ENCODE data around the gene PDILT. TPM values are rescaled to one million over a fixed set of nuclear protein-coding genes. Genes with fewer than 3 reads are reported as not detected.

Gene PDILT
- total RNA-seq, 2 experiments from 2014 or later: not detected

DNA sequence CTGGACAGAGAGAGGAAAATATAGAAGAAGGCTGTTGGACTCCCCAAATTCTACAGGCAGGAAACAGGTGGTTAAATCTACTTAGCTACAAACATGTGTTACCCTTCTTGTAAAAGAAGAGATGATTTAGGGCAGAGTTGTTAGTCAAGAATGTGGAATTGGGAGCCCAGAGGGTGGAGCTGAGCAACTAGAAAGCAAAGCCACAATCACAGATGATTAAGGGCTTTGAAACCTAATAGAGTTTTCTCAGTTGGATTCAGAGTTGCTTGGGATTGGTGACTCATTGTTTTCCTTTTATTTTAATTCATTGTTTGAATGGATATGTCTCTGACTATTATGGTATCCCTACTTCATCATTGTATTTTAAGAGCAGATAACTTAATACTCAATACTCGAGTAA is 11.0 kb upstream of the PDILT start:
- ATAC-seq (no peak), DNase-seq (no peak)
- Mint-ChIP-seq H3K36me3 (ENCODE audit: low read depth) (no peaks in the 10 kb centered on the region), H3K4me3 (no peak overlapping the region), H3K9me3 (no peaks in the 10 kb centered on the region), H3K27me3 (peaks cover 6% of the 10 kb centered on the region), H3K4me1 (ENCODE audit: low read depth) (no peaks in the 10 kb centered on the region), H3K27ac (no peak overlapping the region)
- TF ChIP-seq, protein P1, sequence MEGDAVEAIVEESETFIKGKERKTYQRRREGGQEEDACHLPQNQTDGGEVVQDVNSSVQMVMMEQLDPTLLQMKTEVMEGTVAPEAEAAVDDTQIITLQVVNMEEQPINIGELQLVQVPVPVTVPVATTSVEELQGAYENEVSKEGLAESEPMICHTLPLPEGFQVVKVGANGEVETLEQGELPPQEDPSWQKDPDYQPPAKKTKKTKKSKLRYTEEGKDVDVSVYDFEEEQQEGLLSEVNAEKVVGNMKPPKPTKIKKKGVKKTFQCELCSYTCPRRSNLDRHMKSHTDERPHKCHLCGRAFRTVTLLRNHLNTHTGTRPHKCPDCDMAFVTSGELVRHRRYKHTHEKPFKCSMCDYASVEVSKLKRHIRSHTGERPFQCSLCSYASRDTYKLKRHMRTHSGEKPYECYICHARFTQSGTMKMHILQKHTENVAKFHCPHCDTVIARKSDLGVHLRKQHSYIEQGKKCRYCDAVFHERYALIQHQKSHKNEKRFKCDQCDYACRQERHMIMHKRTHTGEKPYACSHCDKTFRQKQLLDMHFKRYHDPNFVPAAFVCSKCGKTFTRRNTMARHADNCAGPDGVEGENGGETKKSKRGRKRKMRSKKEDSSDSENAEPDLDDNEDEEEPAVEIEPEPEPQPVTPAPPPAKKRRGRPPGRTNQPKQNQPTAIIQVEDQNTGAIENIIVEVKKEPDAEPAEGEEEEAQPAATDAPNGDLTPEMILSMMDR (IDR thresholded peaks at IDR 0.05): no peak
- intact Hi-C loops (cut with micrococcal nuclease): no loop called here
- ChIA-PET POLR2A (no interaction called here), CTCF (no interaction called here)

DNA sequence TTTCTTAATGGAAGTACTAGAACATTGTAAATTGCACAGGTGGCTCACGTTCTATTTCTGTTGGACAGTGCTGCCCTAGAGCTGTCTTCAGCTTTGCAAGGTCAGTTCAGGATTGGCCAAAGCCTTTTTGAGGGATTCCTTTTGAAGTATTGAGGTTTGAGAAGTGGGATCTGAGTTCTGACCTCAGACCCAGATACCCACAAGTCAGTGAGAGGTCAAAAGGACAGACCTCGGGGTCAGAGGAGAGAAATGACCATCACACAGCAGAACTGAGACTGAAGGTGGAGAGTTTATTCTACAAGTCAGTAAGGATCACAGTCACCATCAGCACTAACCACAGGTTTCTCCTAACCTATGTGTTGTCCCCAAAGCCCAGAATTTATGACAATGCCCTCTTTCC is 6.5 kb upstream of the PDILT start:
- CTCF ChIA-PET: no interaction called here

DNA sequence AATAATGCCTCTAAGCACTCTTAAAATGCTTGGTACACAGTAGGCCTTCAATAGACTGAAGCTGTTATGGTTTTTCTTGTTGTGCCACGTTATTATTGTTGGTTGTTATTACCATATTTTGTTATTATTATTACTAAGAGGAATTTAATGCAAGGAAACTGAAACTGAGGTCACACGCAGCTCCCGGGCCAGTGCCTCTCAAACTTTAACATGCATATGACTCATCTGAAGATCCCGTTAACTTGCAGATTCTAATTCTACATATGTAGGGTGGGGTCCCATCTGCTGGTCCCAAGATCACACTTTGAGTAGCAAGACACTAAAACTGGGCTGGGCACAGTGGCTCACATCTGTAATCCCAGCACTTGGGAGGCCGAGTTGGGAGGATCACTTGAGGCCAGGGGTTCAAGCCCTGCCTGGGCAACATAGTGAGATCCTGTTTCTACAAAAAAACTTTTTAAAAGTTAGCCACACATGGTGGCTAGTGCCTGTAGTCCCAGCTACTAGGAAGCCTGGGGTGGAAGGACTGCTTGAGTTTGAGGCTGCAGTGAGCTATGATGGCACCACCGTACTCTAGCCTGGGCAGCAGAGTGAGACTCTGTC is 5.7 kb upstream of the PDILT start:
- Mint-ChIP-seq H3K27me3 (peaks cover 6% of the 10 kb centered on the region), H3K27ac (no peak overlapping the region), H3K36me3 (ENCODE audit: low read depth) (no peaks in the 10 kb centered on the region), H3K4me3 (no peak overlapping the region), H3K4me1 (ENCODE audit: low read depth) (no peaks in the 10 kb centered on the region), H3K9me3 (no peaks in the 10 kb centered on the region)
- DNase-seq: no peak
- TF ChIP-seq, protein P1 (IDR thresholded peaks at IDR 0.05): no peak
- intact Hi-C loops (cut with micrococcal nuclease): no loop called here
- CTCF ChIA-PET: no interaction called here
- POLR2A ChIA-PET: interaction anchor here (0.7 kb wide), 1 partner anchor 982 kb away, joined by 3 read pairs; no protein-coding TSS in a partner anchor
- no peak for ATAC-seq

More for the DNA sequence above, 6.5 kb upstream of the PDILT start:
- Mint-ChIP-seq H3K9me3 (no peaks in the 10 kb centered on the region), H3K36me3 (ENCODE audit: low read depth) (no peaks in the 10 kb centered on the region), H3K27me3 (peaks cover 6% of the 10 kb centered on the region), H3K4me3 (no peak overlapping the region), H3K4me1 (ENCODE audit: low read depth) (no peaks in the 10 kb centered on the region), H3K27ac (no peak overlapping the region)
- DNase-seq (no peak), ATAC-seq (no peak)
- TF ChIP-seq, protein P1 (IDR thresholded peaks at IDR 0.05): no peak
- intact Hi-C loops (cut with micrococcal nuclease): no loop called here
- POLR2A ChIA-PET: no interaction called here

DNA sequence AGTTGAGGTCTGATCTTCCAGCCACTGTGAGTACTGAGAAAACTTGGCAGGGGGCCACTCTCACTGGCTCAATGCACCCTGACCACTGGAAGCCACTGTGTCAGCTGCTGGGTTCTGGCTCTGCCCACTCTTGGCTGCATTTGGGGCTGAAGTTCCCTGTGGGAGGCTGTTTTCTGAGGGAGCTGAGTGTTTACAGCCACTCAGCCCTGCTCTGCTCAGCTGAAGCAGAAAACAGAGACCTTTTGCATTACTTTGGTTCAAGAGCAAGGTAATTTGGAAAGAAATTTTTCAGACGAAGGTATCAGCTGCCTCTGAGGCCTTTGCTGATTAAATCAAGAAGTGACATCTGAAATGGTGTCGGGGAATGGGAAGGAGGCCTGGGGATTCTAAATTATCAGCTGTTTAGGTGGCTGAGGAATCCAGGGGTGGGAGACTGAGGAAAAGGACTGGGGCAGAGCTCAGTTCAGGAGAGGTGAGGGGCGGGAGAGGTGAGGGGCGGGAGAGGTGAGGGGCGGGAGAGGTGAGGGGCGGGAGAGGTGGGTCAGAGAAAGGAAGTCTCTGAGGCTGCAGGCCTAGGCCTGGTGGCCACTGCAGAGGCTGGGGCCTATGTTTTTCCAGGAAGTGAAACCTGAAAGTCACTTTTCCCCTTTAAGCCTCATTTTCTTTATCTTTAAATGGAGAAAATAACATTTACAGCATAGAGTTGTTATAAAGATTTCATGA is 5.0 kb upstream of the PDILT start, which contains the start of gene ACSM5:
TSS of gene ACSM5 (plus strand) at position 137 of the 723 bp plus-strand sequence. CDS start 1,951 bp downstream, outside the sequence.
- TF ChIP-seq, protein P1 (IDR thresholded peaks at IDR 0.05): no peak
- H3K4me1 Mint-ChIP-seq (ENCODE audit: low read depth): no peaks in the 10 kb centered on the region
- ATAC-seq (no peak), DNase-seq (no peak)
- ChIA-PET CTCF (no interaction called here), POLR2A (interaction anchor here (0.7 kb wide), 1 partner anchor 981 kb away, joined by 3 read pairs; no protein-coding TSS in a partner anchor)
- H3K27me3 Mint-ChIP-seq: peaks cover 6% of the 10 kb centered on the region
- H3K4me3 Mint-ChIP-seq: no peak within 1 kb of the TSS
- intact Hi-C loops (cut with micrococcal nuclease): no loop called here
- no peak within 1 kb of the TSS for H3K27ac Mint-ChIP-seq
- H3K9me3 Mint-ChIP-seq: no peaks in the 10 kb centered on the region
- no peaks in the 10 kb centered on the region for H3K36me3 Mint-ChIP-seq (ENCODE audit: low read depth)

DNA sequence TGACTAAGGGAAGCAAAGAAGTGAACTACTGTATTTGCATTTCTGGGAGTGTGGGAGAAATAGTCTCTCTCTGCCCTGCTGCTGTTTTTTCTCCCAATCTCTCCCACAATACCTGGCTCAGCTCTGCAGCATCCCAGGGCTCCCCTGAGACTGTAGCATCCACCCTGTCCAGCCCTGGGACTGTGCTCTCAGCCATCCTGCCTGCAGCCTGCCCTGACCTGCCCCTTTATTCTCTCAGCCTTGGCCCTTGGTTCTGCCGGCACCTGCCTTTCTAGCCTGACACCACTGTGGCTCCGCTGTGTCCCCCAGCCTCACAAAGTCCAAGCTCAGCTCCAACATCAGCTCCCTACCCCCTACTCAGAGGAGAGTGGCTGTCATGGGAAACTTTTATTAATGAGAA is 1.9 kb downstream of the PDILT start:
- TF ChIP-seq, protein P1 (IDR thresholded peaks at IDR 0.05): no peak
- Mint-ChIP-seq H3K9me3 (no peaks in the 10 kb centered on the region), H3K4me1 (ENCODE audit: low read depth) (no peaks in the 10 kb centered on the region), H3K27me3 (no peaks in the 10 kb centered on the region), H3K27ac (no peak overlapping the region), H3K4me3 (no peak overlapping the region), H3K36me3 (ENCODE audit: low read depth) (no peaks in the 10 kb centered on the region)
- DNase-seq (no peak), ATAC-seq (no peak)
- ChIA-PET POLR2A (no interaction called here), CTCF (interaction anchor here (1.2 kb wide), 1 partner anchor 17 kb away, joined by 5 read pairs; no protein-coding TSS in a partner anchor)
- intact Hi-C loops (cut with micrococcal nuclease): no loop called here
